Activated CD4-positive, alpha-beta T cell treated with anti-CD3 and anti-CD28 coated beads, Interleukin-2, amount 50 U/mL, for 1 hour (primary cell): ENCODE data around the gene AGBL4.
"Not testable (repeated sequence)": the region's sequence is repeated elsewhere in the genome, so short reads cannot be mapped to it uniquely, and the experiment has no call there.

Experiments
- DNase-seq: peaks from one replicate; pipeline ENCODE4 v3.0.0-alpha.2; 2020

AGBL4 gene

DNA sequence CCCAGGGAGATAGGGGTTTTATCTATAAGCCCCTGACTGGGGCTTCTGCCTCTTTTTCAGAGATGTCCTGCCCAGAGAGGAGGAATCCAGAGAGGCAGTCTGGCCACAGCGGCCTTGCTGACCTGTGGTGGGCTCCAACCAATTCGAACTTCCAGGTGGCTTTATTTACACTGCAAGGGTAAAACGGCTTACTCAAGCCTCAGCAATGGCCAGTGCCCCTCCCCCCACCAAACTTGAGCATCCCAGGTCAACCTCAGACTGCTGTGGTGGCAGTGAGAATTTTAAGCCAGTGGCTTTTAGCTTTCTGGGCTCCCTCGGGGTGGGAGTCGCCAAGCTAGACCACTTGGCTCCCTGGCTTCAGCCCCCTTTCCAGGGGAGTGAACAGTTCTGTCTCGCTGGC, 863.1 kb downstream of the AGBL4 start:
- DNase-seq = no peak

GRCh38 chr1:49136738-49137251, 887.0 kb downstream of the AGBL4 start:
- DNase-seq = no peak

GRCh38 chr1:49125746-49126145, 898.0 kb downstream of the AGBL4 start:
- no peak for DNase-seq

DNA sequence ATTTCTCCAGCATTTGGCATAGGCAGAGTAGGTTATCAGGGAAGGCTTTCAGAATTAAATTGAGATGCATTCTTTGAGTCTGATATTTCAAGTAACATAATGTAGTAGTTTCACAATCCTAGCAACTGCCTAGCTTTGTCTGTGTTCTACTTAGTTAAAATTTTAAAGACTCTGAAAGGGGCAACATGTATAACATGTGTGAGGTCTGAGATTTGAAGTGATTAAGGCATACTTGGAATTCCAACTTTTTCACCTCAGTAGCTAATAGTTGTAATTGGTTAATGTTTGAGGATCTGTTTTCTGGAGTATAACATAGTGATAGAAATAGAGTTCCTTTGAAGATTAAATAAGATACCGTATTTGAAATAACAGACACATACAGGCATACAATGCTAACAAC, 911.8 kb downstream of the AGBL4 start:
- DNase-seq = no peak

DNA sequence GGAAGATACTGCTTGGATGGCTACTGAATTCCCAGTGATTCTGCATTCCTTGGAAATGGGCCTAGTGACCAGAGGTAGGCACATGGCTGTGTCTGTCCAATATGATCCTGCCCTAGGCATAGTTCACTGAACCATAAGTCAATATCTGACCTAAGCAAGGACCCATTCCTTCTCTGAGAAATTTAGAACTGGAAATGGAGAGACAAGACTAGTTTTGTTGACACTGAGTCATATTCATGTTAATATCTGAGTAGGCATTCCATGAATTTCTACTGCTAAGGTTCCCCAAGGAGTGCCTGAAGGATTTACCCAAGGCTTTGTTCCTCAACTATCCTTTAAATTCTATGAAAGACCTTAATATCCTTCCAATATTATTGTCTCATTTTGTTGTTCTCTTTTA, 917.3 kb downstream of the AGBL4 start:
- no peak for DNase-seq

- no peak for DNase-seq
Observed at GRCh38 chr1:49104575-49104974, 919.2 kb downstream of the AGBL4 start.

- no peak for DNase-seq
Observed at GRCh38 chr1:49102752-49103151, 921.0 kb downstream of the AGBL4 start.

- no peak for DNase-seq
Observed at GRCh38 chr1:49098866-49099265, 924.9 kb downstream of the AGBL4 start.

GRCh38 chr1:49086327-49086726, 937.4 kb downstream of the AGBL4 start:
- DNase-seq = no peak

GRCh38 chr1:49085079-49085478, 938.7 kb downstream of the AGBL4 start:
- no peak for DNase-seq

DNA sequence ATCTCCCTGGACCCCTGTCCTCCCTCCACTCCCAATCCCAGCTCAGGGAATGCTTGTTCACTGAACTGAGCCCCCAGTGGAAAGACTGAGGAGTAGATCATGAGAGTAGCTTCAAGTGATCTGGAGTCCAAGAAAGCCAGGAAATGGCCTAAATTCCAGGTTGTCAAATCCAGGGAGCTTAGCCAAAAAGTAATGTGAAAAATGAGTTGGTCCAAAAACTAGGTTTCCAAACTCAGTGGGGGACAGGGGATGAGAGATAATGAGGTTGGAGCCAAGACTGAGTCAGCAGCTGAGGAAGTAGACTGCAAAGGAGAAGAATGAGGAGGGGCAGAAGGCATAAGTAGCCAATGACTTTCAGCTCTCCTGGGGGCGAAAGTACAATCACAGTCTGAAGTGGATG, 963.0 kb downstream of the AGBL4 start:
- no peak for DNase-seq

DNA sequence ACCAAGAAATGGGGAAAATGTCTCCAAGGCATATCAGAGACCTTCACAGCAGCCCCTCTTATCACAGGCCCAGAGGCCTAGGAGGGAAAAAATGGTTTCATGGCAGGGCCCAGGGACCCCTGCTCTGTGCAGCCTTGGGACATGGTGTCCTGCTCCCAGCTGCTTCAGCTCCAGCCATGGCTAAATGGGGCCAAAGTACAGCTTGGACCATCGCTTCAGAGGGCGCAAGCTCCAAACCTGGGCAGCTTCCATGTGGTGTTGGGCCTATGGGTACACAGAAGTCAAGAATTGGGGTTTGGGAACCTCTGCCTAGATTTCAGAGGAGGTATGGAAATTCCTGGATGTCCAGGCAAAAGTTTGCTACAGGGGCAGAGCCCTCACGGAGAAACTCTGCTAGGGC, 964.7 kb downstream of the AGBL4 start:
- DNase-seq = no peak

DNA sequence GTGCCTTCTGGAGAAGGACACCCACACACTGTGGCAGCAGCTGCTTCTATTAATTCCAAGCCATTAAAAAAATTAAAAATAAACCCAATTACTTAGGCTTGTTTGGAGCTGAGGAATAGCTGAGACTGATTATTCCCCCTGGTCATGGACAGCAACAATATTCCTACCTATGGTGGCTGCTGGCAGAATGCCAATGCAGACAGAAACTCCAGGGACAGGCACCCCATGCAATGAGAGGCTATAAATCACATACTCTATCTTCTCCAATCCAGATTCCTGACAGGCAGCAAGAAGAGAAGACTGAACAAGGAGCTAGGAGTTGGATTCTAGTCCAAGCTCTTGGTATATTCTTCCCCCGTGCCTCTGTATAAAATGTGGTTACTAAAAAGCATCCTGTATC, 971.7 kb downstream of the AGBL4 start:
- DNase-seq = no peak

- no peak for DNase-seq
Observed at GRCh38 chr1:49051647-49052046, 972.1 kb downstream of the AGBL4 start.

DNA sequence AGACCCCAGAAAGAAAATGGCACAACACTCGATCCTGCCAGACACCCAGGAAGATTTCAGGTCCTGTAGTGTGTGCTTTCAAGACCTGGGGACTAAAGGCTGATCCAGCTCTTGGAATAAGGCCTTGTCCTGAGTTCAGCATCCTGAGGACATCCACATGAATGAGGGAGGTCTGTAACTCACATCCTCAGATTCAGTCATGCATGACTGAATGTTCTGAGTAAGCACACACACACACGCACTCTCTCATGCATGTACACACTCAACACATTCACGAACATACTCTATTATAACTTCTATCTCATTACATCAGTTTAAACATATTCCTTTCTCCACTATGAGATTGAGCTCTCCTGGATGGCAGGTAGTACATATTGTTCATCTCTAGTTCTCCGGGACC, 973.7 kb downstream of the AGBL4 start:
- DNase-seq = no peak

GRCh38 chr1:49048188-49048587, 975.6 kb downstream of the AGBL4 start:
- DNase-seq = no peak

- DNase-seq = no peak
Observed at GRCh38 chr1:49046305-49046704, 977.4 kb downstream of the AGBL4 start.

DNA sequence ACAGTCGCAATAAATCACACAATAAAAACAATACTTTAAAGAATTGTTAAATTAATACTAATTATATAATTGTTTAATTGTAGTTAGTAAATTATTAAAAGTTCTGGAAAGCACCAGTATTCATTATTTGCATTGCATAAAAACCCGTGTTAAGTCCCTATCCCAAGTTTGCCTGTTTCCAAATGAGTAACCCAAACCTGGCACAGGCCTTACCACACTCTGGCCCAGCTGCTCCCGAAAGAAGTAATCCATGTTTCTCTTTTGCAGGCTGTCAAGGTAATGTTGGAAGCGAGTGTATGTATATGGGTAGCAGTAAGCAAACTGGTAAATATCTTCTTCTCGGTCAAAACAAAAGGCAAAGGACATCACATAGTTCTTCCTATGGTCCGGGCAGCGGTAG, 978.4 kb downstream of the AGBL4 start:
- DNase-seq = no peak

GRCh38 chr1:49036700-49037099, 987.1 kb downstream of the AGBL4 start:
- no peak for DNase-seq

DNA sequence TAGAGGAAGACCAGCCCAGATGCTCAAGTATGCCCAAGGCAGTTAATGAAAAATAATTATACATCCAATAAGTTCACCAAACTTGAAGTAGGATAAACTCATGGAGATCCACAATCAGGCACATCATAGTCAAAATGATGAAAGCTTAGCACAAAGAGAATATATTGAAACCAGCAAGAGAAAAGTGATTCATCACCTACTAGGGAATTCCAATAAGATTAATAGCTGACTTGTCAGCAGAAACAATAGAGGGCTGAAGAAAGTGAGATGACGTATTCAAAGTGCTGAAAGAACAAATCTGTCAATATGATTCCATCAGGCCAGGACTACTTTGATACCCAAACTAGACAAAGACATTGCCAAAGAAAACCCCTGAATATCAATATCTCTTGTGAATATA, 995.4 kb downstream of the AGBL4 start:
- DNase-seq = no peak

GRCh38 chr1:49026230-49026811, 997.4 kb downstream of the AGBL4 start:
- no peak for DNase-seq

DNA sequence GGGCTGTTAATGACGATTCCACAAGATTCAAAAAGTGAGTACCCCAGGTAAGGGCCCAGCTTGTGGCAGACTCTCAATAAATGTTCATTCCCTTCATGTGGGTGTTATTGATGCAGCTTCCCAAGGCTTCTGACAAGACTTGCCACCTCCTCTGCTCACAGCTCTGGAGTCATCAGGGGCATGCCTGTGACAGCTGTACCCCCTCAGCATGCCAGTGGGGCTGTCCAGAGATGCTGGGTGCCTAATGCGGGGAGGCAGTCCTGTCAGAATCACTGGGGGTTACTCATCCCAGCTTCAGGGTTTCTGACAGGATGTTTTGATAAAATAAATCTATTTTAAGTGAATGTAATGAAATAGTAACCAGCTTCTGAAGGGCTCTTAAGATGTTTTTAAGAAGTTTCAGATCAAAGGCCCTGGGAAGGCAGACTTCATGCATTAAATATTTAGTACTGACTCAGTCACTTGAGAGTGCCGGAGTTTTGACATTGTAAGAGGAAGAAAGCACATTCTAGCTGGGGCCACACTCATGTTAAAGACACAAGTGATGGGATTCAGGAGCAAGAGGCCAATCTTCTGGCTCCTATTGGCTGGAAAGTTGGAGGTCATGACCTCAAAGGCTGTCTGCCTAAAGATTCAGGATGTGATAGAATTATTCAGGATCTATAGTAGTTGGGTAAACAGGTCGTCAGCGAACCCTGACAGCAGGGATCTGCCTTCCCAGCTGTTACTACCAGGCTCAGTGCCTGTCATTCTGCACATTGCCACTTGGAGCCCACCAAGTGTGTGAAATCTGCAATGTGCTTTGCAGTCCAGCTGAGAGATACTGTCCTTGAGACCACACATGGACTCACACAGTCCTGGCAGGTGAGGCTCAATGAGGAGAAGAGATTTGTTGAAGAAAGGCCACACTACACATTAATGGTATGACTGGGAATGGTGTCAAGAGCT, 1007.5 kb downstream of the AGBL4 start:
- DNase-seq = no peak

- no peak for DNase-seq
Observed at GRCh38 chr1:49013079-49013478, 1010.7 kb downstream of the AGBL4 start.

DNA sequence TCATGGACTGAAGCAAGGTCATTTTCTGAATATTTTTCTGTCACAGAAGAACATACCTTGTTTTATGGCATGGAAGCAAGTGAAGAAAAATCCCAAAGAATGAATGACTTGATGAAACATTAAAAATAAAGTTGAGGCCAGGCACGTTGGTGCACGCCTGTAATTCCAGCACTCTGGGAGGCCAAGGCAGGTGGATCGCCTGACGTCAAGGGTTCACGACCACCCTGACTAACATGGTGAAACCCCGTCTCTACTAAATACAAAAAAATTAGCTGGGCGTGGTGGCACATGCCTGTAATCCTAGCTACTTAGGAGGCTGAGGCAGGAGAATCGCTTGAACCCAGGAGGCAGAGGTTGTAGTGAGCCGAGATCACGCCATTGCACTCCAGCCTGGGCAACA, 1020.8 kb downstream of the AGBL4 start:
- not testable (repeated sequence) for DNase-seq
